OCI-LY1 (cell line): ENCODE results near the gene FNDC11.

Experiments used
- EZH2 ChIP-seq: fragments of 200-600 bp; sonication (generic), shearing (Covaris generic); IDR thresholded peaks from 2 replicates; pipeline ENCODE4 v1.8.0; 2017; ENCODE audit warnings: borderline replicate concordance, mixed run types, mild to moderate bottlenecking, antibody characterized with exemption, low read length, moderate library complexity, mixed read lengths
- TF ChIP-seq, protein P1 (sequence below): fragments of 200-600 bp; sonication (generic), shearing (Covaris generic); IDR thresholded peaks from 2 replicates; pipeline ENCODE4 v1.5.1; 2017; ENCODE audit warnings: mild to moderate bottlenecking, antibody characterized with exemption, low read length, moderate library complexity, mixed read lengths

DNA sequence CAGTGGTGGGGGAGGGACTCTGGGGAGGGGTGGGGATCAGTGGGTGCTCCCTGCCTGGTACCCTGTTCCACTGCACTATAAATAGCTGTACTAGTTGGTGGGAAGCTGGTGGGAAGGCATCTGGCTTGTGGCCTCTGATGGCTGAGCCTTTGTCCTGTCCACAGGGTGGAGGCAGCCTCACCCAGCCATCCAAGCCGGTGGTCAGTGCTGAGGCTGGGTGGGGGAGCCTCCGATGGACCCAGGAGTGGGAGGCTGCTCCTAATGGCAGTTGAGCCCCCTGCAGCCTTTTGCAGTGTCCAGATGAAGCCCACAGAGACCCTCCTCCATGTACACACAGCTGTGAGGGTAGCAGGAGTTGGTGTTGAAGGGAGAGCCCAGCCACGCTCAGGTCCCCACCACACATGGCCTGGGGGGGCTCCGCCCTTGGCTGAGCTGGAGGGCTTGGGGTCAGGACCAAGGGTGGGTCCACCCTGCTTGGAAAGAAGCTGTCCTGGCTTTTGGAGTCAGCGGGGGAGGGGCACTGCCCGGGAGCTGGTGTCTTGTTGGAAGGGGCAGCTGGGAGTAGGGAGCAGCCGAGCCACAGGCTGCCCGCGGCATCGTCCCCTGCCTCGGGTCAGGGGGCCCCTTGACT lies 30.9 kb upstream of the FNDC11 start:
- TF ChIP-seq, protein P1, sequence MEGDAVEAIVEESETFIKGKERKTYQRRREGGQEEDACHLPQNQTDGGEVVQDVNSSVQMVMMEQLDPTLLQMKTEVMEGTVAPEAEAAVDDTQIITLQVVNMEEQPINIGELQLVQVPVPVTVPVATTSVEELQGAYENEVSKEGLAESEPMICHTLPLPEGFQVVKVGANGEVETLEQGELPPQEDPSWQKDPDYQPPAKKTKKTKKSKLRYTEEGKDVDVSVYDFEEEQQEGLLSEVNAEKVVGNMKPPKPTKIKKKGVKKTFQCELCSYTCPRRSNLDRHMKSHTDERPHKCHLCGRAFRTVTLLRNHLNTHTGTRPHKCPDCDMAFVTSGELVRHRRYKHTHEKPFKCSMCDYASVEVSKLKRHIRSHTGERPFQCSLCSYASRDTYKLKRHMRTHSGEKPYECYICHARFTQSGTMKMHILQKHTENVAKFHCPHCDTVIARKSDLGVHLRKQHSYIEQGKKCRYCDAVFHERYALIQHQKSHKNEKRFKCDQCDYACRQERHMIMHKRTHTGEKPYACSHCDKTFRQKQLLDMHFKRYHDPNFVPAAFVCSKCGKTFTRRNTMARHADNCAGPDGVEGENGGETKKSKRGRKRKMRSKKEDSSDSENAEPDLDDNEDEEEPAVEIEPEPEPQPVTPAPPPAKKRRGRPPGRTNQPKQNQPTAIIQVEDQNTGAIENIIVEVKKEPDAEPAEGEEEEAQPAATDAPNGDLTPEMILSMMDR = no peak
- no peak for TF ChIP-seq EZH2
